Measurements from ENCODE around the gene ADGRG1.

Gene ADGRG1

DNA sequence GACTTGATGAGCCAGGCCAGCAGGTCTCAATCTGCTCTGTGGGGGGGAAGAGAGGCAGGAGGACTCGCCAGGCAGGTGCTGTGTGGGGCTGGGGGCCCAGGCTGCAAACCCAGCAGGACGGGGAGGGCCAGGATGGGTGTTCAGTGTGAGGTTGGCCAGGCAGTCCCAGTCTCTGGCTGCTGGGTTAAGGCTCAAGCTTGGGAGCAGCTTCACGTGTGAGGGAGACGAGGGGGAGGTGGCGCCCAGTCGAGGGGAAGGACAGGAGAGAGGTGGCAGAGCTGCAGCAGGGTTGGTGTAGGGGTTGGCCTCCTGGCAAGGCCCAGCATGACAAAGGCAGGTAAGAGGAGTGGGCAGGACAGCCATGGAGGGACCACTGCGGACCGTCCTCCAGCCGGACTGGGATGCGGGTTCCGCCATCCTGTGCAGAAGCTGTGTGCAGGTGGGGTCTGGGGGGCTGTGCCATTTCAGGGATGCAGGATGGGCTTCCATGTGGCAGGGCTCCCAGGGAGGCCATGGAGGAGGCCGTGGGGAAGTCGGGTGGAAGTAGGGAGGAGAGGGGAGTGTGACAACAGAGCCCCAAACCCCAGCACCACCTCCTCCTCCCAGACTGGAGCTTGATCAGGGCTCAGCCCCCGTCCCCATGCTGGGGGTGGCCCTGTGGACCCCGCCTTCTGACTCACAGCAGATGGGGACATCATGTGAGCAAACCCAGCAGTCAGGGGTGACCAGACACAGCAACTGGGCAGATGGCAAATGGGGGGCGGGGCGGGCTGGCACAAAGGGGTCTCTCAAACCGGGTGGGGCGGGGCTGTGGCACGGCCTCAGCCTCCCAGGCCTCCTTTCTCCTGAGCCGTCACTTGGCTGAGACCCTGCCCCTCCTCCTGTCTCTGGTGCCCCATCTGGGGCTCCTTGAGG, 2.8 kb downstream of the ADGRG1 start:
- H3K4me3 ChIP-seq (ENCODE audit: low read depth, low read length) = no peak overlapping the region
- DNase-seq (ENCODE audit: low read depth) = no peak
- TF ChIP-seq, protein P1, sequence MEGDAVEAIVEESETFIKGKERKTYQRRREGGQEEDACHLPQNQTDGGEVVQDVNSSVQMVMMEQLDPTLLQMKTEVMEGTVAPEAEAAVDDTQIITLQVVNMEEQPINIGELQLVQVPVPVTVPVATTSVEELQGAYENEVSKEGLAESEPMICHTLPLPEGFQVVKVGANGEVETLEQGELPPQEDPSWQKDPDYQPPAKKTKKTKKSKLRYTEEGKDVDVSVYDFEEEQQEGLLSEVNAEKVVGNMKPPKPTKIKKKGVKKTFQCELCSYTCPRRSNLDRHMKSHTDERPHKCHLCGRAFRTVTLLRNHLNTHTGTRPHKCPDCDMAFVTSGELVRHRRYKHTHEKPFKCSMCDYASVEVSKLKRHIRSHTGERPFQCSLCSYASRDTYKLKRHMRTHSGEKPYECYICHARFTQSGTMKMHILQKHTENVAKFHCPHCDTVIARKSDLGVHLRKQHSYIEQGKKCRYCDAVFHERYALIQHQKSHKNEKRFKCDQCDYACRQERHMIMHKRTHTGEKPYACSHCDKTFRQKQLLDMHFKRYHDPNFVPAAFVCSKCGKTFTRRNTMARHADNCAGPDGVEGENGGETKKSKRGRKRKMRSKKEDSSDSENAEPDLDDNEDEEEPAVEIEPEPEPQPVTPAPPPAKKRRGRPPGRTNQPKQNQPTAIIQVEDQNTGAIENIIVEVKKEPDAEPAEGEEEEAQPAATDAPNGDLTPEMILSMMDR (IDR thresholded peaks at IDR 0.05; ENCODE audit: control insufficient read depth, extremely low read depth, insufficient read depth) = no peak

DNA sequence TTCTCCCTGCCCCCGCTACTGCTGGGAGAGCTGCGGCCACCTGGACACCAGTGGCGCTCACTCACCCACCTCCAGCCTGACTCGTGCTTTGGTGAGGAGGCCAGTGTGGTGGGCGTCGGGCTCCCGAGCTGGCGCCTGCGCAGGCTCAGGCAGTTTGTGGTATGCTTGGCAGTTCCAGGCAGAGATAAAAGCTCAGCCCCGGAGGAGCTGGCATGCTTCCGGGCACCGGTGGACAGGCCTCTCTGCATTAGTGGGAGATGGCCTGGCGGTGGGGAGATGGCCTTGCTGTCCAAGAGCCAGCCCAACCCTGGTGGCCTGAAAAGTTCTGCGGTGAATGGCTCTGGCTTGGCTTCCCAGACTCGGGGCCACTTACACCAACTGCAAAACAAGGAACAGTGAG, 4.1 kb downstream of the ADGRG1 start:
- H3K4me3 ChIP-seq (ENCODE audit: low read depth, low read length) = no peak overlapping the region
- TF ChIP-seq, protein P1 (IDR thresholded peaks at IDR 0.05; ENCODE audit: control insufficient read depth, extremely low read depth, insufficient read depth) = no peak
- DNase-seq (ENCODE audit: low read depth) = no peak

DNA sequence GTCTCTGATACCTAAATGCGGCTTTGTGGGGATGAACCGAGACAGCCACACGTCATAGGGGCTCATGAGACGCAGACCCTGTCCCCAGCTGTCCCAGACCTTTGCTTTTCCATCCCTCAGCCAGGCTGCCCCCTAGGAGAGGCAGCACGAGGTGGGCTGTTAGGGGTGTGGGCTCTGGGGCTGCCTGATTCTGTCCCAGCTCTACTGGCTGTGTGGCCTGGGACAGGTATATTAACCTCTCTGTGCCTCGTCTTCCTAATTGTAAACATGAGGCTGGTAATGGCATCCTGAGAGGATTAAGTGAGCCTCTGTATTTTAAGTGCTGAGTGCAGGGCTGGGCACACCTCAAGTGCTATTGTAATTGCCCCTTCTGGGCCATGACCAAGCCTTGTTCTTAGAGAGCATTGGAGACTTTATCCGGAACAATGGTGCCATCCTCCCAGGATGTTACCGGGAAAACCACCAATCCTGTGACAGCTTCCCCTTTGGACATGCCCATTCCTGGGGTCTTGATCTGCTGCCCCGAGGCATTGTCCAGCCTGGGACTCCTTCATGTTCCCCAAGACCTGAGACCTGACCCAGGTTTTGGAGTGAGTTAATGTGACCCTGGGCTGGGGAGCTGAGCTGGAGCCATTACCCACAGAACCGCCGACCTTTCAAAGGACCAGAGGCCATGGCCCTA, 5.1 kb downstream of the ADGRG1 start:
- DNase-seq (ENCODE audit: low read depth) = no peak
- TF ChIP-seq, protein P1 (IDR thresholded peaks at IDR 0.05; ENCODE audit: control insufficient read depth, extremely low read depth, insufficient read depth) = no peak
- no peak overlapping the region for H3K4me3 ChIP-seq (ENCODE audit: low read depth, low read length)

DNA sequence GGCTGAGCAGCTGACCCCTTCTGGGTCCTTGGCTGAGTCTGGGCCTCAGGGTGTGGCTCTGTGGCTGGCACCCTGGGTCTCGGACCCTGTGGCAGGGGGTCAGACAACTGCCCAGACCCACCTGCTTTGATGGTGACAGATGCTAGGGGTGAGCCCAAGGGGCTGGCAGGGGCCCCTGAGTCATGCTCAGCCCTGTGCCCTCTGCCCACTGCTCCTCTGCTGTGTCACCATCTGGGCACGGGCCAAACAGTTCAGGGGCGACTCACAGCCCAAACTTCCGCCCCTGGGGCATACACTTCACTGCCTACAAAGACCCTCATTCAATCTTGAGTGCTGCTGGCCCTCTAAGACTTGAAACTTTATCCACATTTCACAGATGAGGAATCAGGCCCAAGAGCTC, 5.7 kb downstream of the ADGRG1 start:
- TF ChIP-seq, protein P1 (IDR thresholded peaks at IDR 0.05; ENCODE audit: control insufficient read depth, extremely low read depth, insufficient read depth) = no peak
- no peak for DNase-seq (ENCODE audit: low read depth)
- no peak overlapping the region for H3K4me3 ChIP-seq (ENCODE audit: low read depth, low read length)

DNA sequence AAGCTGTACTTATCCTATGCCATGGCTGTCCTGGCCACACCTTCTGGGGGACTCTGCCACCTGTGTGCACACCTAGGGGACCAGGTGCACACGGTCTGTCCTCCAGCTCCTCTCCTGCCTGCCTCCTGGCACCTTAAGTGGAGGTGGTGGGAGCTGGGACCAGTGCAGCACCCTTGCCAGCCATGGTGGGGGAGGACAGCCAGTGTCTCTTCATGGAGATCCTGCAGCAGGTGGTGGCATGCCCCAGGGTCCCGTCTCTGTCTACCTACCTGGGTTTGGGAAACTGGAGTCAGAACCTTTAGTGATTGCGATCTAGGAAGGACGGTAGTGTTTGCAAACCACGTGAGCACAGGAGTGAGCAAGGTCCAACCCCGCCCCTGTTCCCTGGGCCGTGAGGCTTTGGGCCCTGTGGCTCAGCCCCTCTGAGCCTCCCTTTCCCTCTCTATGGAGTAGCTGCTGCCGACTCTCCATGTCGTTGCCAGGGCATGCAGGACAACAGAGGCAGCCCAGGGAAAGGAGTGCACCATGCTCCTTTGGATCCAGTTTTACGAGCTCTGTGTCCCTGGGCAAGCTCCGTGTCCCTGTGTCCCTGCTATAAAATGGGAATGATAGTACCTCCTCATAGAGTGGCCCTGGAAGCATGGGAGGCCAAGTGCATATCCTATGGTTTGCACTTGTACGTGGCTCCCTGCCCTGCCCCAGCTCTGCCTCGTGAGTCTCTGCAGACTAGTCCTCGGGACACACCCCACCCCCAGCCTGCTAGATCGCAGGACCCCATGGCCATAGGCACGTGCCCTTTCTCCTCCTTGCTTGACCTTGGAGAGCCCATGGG, 7.1 kb downstream of the ADGRG1 start:
- DNase-seq (ENCODE audit: low read depth) = peak; percentile 62
- no peak overlapping the region for H3K4me3 ChIP-seq (ENCODE audit: low read depth, low read length)
- TF ChIP-seq, protein P1 (IDR thresholded peaks at IDR 0.05; ENCODE audit: control insufficient read depth, extremely low read depth, insufficient read depth) = no peak

DNA sequence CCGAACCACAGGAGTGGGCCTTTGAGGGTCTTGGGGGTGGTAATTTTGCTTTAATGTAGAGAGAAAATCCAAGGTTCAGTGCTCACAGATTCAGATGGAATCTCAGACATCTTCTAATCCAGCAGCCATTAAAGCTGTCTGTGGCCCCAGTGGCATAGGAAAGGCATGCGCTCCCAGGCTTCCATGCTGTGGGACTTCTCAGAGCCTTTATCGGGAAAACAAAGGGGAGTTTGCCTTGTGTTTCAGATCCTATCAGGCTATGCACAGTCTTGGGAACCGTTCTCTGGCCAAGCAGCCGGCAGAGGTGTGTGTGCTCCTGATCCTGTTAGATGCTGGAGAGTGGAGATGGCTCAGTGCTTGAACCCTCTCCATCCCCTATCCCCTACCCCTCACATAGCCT, 7.8 kb downstream of the ADGRG1 start:
- TF ChIP-seq, protein P1 (IDR thresholded peaks at IDR 0.05; ENCODE audit: control insufficient read depth, extremely low read depth, insufficient read depth) = no peak

More for the DNA sequence above, 7.8 kb downstream of the ADGRG1 start:
- no peak overlapping the region for H3K4me3 ChIP-seq (ENCODE audit: low read depth, low read length)
- no peak for DNase-seq (ENCODE audit: low read depth)

All from LNCaP clone FGC (cell line).